CD1c-positive myeloid dendritic cell (primary cell): ENCODE measurements around the gene LLPH.
A peak's percentile ranks its signal among the peaks of the same experiment; 100 is the strongest.
"Not testable (repeated sequence)": the region's sequence is repeated elsewhere in the genome, so short reads cannot be mapped to it uniquely, and the experiment has no call there.

Experiments used
- DNase-seq: peaks from one replicate; pipeline ENCODE4 v3.0.0-alpha.2; 2016; ENCODE audit errors: extremely low spot score

The LLPH gene

DNA sequence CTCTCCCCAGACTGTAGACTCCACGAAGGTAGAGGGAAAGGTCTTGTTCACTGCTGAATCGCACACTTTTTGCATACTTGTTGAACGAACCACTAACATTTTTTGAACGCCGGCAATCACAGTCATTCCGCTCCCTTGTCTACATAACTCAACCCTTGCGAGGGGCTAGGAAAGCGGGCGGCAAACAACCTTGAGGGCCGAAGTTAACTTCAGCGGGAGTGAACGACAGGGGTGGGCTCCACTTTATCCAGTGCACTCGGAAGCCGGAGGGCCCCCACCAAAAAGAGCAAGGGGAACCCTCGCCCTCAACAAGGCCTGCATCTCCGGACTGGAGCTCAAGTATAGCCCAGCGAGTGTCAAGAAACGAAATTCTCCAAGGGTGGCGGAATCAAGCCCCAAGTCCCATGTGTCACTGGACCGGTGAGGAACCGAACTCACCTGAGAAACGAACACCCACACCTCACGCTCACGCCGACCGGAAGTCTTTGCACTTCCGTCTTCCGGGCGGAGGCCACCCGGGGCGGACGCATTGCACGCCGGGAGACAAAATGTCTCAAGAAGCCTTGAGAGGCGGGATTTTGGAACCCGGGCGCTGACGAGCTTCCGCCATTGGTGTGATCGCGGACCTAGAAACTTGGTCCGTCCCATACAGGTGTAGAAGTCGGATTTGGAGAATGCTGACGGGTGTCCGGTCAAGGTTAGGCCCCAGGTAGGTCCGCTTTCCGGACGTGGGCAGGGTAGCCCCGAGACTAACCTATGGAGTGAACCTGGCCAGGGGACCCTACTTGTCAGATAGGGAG lies at the start of gene LLPH:
Gene LLPH (minus strand): TSS at position 484 of the 800 bp plus-strand sequence. CDS start 1,644 bp downstream, outside the sequence.
- peak; percentile 94 for DNase-seq

DNA sequence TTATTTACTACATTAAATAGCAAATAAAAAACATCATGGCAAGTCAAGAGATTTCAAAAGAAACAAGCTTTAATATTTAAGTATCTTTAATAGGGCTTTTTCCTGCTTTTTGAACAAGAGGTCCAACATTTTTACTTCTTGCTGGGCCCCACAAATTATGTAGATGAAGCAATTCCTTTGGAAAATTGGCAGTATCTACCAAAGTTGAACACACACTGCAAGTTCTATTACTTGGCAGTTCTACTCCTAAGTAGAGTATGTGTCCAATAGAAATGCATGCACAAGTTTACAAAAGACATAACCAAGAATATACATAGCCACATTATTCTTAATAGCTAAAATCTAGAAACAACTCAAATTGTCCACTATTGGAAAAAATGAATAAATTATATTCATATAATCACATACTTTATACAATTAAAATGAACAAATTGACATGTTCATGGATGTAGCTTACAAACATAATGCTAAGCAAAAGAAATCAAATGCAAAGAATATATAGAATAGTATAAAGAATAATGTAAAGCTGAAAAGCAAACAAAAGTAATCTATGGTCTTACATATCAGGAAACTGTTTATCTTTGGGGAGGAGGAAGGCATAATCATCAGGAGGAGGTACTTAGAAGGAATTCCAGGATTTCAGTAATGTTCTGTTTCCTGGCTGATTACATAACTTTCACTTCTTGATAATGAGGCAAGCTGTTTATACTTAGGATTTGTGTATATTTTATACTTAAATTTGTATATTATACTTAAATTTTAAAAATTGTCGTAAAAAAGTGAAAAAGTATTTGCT lies 45.8 kb upstream of the LLPH start:
- DNase-seq, result no peak

DNA sequence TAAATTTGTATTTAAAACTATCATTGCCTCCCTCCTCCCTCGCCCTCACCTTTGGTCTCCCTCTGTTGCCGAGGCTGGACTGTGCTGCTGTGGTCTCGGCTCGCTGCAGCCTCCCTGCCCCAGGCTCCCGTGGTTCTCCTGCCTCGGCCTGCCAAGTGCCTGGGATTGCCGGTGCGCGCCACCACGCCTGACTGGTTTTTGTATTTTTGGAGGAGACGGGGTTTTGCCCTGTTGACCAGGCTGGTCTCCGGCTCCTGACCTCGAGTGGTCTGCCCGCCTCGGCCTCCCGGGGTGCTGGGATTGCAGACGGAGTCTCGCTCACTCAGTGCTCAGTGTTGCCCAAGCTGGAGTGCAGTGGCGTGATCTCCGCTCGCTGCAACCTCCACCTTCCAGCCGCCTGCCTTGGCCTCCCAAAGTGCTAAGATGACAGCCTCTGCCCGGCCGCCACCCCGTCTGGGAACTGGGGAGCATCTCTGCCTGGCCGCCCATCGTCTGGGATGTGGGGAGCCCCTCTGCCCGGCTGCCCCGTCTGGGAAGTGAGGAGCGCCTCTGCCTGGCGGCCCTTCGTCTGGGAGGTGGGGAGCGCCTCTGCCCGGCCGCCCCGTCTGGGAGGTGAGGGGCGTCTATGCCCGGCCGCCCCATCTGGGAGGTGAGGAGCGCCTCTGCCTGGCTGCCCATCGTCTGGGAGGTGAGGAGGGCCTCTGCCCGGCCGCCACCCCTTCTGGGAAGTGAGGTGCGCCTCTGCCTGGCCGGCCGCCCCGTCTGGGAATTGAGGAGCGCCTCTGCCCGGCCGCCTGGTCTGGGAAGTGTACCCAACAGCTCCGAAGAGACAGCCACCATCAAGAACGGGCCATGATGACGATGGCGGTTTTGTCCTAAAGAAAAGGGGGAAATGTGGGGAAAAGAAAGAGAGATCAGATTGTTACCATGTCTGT lies 44.1 kb upstream of the LLPH start:
- not testable (repeated sequence) for DNase-seq

DNA sequence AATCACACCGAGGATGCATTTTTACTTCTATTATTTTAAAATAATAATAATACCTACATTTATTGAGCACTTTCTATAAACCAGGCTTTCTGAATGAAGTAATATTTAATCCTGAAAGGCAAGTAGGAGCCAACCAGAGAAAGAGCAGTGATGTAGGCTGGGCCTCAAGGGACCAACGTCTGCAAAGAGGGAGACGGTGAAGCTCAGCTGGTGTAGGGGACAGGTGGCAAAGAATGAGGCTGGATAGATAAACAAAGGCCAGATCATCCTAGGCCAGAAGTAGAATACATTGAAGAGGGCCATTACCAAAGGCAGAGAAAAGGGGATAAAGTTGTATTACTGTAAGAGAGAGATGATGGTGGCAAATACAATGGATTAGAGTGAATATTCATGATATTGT lies 40.1 kb upstream of the LLPH start:
- no peak for DNase-seq

DNA sequence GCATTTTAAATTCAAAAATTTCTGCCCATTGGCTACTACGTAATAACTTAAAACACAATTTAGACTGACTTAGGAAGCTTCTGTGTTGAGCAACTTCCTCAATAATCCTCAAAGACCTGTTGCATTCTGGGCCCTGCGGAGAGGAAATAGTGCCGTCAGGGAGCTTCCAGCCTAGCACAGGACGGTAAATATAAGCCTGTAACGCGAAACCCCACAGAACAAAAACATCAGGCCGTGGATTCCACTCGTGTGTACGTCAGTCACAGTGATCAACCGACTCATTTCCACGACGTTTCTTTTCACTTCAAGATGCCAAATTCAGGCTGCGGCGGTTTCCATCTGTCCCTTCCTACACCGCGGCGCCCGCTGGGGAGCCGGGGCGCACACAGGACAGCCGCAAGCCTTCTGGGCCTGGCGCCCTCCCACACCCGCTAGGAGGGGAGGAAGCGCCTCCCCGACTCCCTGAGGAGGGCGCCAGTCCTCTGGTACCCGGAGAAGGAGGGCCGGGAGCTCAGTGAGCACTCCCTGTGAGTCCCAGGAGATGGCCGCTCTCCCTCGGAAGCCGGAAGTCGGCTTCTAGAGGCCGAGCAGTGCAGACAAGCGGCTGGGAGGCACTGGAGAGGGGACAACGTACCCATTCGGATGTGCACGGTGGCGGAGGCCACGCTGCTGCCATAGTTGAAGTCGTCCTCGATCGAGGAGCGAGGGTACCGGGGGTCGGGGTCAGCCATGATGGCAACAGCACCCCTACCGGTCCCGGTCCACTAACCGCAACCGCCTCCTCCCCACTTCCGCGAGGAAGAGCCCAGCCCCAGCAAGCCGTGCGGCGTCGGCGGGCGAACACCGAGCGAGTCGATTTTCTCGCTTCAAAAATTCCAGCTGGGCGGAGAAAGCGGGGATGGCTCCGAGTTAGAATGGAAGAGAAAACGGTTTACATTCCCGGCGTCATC lies 38.9 kb upstream of the LLPH start, which contains the start of gene TMBIM4:
Gene TMBIM4 (minus strand): TSS at position 776 of the 950 bp plus-strand sequence. CDS start 45 bp downstream, at position 731.
- peak; percentile 93 for DNase-seq

DNA sequence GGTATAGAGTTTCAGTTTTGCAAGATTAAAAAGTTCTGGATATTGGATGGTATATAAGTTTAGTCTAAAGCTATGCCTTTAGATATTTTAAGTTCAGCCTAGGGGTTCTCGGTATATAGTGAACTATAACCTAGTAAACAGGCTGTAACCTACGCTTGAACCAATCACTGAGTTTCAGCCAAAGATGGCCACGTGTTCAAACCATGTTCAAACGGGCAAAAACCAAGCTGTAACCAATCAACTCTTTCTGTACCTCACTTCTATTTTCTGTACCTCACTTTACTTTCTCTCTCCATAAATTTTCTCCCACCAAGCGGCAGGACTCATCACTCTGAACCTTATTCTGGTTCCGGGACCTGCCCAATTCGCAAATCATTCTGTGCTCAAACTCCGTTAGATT lies 37.9 kb upstream of the LLPH start:
- DNase-seq, result no peak

DNA sequence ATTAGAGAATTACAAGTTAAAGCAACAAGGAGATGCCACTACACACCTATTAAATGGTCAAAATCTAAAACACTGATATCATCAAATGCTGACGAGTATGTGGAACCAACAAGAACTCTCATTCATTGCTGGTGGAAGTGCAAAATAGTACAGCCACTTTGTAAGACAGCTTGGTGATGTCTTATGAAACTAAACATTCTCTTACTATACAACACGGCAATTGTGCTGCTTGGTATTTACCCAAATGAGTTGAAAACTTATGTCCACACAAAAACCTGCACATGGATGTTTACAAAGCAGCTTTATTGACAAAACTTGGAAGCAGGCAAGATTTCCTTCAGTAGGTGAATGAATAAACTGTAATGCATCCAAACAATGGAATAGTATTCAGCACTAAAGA lies 36.0 kb upstream of the LLPH start:
- DNase-seq, result no peak

DNA sequence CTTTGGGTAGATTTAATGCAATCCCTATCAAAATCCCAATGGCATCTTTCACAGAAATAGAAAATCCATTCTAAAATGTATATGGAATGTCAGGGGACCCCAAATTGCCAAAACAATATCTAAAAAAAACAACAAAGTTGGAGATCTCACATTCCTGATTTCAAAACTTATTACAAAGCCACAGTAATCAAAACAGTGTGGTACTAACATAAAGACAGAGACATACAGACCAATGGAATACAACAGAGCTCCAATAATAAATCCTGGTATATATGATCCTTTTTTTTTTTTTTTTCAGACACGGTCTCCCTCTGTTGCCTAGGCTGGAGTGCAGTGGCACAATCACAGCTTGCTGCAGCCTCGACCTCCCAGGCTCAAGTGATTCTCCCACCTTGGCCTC lies 34.6 kb upstream of the LLPH start:
- no peak for DNase-seq

DNA sequence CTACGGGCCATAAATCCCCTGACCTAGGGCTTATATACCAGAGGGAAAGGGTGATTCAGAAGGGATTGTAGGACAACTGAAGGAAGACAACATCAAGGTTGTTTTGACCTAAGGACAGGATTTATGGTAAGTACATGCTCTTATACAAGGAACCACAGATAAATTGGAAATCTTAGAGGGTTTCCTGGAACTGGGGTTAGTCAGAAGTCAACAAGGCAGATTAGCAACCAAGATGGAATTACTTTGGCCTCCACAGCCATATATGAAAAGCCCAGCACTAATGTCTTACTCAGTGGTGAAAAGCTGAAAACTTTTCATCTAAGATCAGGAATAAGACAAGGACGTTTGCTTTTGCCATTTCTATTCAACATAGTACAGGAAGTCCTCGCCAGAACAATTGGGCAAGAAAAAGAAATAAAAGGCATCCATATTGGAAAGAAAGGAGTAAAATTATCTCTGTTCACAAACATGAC lies 33.8 kb upstream of the LLPH start:
- no peak for DNase-seq

DNA sequence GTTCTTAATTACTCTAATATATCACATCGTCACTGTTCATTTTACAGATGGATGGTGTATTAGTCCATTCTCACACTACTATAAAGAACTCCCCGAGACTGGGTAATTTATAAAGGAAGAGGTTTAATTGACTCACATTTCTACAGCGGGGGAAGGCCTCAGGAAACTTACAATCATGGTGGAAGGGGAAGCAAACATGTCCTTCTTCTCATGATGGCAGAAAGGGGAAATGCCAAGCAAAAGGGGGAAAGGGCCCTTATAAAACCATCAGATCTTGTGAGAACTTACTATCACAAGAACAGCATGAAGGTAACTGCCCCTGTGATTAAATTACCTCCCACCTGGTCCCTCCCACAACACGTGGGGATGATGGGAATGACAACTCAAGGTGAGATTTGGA lies 32.7 kb upstream of the LLPH start:
- peak; percentile 32 for DNase-seq

DNA sequence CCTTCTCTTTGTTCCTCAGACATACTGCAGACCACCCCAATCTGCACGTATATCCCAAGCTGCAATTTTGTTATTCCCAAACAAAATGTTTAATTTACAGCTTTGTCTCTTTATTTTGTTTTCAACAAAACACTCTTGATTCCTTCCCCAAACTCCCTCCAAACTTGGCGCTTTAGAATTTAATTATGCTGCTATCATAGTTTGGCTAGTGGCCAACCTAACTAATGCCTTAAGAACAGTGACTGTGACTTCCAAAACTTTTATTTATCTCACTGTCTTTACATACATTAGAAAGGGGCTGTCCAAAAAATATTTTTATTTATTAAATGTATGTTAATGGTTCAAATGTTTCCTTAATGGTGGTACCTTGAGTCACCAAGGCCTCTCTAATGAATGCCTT lies 32.2 kb upstream of the LLPH start:
- no peak for DNase-seq

DNA sequence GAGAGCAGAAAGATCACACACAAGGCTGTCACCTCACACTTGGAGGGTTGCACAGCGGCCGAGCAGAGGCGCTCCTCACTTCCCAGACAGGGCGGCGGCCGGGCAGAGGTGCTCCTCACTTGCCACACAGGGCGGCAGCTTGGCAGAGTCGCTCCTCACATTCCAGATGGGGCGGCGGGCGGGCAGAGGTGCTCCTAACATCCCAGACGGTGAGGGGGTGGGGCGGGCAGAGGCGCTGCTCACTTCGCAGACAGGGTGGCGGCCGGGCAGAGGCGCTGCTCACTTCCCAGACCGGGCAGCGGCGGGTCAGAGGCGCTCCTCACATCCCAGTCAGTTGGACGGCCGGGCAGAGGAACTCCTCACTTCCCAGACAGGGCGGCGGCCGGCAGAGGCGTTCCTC lies 30.2 kb upstream of the LLPH start:
- DNase-seq, result no peak

DNA sequence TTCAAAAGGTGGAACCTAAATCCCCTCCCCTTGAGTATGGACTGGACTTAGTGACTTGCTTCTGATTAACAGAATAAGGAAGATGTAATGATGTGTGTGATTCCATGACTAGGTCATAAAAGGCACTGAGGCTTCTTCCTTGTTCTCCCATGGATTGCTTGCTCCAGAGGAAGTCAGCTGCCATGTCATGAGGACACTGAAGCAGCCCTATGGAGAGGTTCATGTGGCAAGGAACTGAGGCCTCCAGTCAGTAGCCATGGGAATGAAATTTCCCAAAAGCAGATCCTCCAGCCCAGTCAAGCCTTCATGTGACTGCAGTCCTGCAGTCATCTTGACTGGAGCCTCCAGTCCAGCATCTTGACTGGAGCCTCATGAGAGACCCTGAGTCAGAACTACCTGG lies 28.6 kb upstream of the LLPH start:
- DNase-seq, result peak; percentile 28

DNA sequence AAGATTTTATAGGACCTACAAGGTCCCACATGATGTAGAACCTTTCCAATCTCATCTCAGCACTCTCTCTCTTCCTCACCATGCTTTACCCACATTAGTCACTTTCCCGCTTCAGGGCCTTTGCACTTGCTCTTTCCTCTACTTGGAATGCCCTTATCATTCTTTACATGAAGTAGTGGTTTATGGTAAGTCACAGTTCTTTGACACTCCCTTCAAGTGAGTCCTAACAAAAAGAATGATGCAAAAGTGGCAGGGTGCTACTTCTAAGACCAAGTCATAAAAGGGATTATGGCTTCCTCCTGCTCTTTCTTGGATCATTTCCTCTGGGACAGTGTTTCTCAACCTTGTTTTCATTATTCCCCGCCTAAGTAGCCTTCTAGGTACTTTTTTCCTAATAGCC lies 26.1 kb upstream of the LLPH start:
- DNase-seq, result no peak

DNA sequence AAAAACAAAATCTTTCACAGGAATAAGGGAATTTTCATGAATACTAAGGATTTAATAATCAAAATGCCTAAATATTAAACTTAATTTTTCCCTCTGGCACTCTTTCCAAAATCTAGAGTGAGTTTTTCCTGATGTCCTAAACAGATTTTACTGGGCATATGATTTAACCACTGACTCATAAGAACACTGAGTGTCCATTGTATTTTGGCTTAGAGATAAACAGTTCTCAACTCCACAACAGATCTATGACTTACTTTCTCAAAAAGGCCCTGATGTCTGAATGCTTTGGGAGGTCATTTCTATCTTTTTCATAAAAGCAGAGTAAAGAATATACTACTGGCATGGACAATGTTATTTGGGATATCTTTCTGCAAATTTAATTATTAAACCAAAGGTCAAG lies 24.2 kb upstream of the LLPH start:
- no peak for DNase-seq

DNA sequence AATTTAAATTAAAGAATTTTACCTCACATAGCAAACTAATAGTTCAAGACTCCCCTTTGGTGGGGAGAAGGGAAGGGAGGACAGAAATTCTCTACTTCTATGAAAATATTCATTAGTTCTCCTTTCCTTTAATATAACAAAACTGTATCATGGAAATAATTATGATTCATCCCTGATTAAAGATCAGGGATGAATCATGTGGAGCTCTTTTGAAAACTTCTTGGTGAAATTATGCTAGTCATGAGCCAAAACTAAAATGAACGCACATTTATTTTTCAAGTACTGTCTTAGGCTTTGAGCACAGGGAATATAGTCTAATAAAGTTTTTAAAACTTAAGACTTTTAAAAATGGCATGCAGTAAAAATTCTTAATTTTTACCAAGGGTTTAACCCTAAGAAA lies 22.2 kb upstream of the LLPH start:
- no peak for DNase-seq

DNA sequence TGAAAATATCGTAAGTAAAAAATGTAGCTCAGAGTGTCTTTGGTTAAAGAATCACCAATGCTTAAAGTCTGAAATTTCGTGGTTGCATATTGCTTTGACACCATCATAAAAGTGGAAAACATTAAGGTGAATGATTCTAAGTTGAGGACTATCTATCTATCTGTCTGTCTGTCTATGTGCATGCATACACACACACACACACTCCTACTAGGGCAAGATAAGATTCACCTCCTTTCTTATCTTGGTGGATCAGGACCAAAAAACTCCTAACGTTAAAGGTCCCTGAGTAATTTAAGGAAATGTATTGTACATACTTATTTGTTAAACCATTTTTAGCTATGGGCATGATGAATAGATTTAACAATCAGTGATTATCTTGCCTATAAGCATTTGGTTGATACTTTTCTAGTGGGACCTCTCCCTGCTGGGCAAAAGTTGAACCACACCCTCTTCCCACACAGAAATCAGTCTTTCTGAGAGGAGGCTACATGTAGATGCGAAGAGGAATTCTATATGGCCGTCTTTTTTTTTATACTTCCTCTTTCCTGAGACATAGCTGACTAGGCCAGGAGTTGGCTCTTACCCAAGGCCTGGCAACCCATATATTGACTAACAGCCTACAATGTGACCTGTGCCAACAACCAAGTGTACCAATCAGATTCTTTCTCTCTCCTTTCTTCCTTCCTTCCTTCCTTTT lies 19.3 kb upstream of the LLPH start:
- peak; percentile 85 for DNase-seq

DNA sequence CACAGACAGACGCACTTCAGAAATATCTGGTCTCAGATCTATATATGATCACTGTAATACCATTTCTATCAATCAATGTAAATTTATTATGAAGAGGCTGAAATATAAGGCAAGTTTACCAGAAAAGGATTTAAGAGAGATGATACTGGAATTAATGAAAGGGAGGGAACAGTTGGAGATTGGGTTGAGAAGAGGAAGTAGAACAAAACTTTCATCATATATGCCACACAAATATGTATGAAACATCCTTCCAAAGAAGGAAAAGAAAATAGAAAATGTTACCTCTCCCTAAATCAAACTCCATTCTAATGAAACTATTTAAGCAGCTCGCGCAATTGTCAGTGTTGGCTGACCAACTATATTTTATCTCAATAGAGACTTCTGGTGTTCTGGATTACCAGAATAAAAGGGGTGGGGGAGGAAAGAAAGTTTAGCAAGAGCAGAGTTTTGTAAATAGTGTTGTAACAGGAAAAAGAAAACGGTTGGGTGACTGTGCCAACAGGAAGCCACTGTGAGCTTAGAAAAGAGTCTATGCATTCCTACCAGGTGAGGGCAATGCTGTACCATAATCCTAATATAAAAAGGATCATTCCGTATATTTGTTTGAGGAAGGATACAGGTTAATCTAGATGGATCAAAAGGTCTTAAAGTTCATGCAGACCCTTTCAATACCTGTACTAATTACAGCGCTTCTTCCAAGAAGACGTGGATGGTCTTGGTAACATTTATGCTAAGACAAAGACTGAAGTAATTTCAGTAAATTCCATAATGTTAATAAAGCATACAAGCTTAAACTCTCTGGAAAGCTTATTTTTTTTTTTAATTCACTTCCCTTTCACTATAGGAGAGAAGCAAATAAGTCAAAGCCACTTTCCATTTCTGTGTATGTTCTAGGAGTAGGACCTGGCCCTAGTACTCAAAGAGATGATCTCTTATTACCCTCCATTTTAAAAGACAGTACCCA lies 14.5 kb upstream of the LLPH start:
- peak; percentile 46 for DNase-seq

DNA sequence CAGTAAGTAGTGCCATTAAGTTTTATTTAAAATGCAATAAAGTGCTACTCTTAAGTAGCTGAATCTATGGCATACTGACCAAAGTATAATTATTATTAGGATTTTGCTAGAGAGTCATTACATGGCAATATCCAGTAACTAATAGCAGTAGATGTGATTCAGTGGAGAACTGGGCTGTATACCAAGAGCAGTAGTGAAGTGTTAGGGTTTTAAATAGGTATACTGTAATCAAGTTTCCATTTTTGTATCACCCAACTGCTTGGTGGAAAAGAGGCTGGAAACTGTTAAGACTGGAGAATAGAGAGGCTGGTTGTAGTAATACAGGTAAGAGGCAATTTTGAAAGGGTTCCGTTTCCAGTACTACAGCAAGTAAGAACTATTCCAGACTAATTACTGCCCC lies 13.3 kb upstream of the LLPH start:
- no peak for DNase-seq
